Hematopoietic multipotent progenitor cell treated with erythropoietin and hydrocortisone succinate and interleukin-3 and kit ligand, for 8 days (in vitro differentiated cells): ENCODE measurements around the gene SLC9A8.

Source experiments
- DNase-seq: peaks from one replicate; pipeline ENCODE4 v3.0.0-alpha.2; 2015

The SLC9A8 gene

DNA sequence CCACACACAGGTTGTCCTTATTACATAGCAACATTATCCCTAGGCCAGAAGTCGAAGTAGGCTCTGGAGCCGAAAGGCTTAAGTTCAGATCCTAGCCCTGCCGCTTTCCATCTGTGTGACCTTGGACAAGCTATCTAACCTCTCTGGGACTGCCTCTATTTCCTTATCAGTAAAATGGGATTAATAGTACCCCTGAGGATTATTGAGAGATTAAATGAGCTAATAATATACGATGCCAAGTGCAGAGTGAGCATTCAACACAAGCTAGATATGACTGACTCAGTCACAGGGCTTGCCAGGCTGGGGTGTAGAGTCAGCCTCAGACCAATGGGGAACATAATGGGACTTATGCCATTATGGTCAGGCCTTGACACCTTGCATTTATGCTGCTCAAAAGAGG lies 111.6 kb downstream of the SLC9A8 start:
- no peak for DNase-seq

DNA sequence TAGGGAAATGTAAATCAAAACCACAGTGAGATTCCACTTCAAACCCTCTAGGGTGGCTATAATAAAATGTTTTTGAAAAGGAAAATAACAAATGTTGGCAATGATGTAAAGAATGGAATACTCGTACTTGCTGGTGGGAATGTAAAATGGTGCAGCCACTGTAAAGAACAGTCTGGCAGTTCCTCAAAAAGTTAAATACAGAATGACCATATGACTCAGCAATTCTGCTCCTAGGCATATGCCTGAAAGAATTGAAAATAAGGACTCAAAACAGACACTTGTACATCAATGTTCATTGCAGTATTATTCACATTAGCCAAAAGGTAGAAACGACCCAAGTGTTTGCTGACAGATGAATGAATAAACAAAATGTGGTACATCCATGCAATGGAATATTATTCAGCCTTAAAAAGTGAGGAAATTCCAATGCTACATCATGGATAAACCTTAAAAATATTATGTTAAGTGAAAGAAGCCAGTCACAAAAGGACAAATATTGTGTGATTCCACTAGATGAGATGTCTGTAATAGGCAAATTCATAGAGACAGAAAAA lies 113.3 kb downstream of the SLC9A8 start:
- DNase-seq = no peak

- peak; percentile 86 for DNase-seq
Observed at GRCh38 chr20:49928411-49929141, 115.9 kb downstream of the SLC9A8 start.

GRCh38 chr20:49929142-49929494 lies 116.5 kb downstream of the SLC9A8 start:
- no peak for DNase-seq

GRCh38 chr20:49935746-49936152 lies 123.1 kb downstream of the SLC9A8 start:
- DNase-seq = no peak

DNA sequence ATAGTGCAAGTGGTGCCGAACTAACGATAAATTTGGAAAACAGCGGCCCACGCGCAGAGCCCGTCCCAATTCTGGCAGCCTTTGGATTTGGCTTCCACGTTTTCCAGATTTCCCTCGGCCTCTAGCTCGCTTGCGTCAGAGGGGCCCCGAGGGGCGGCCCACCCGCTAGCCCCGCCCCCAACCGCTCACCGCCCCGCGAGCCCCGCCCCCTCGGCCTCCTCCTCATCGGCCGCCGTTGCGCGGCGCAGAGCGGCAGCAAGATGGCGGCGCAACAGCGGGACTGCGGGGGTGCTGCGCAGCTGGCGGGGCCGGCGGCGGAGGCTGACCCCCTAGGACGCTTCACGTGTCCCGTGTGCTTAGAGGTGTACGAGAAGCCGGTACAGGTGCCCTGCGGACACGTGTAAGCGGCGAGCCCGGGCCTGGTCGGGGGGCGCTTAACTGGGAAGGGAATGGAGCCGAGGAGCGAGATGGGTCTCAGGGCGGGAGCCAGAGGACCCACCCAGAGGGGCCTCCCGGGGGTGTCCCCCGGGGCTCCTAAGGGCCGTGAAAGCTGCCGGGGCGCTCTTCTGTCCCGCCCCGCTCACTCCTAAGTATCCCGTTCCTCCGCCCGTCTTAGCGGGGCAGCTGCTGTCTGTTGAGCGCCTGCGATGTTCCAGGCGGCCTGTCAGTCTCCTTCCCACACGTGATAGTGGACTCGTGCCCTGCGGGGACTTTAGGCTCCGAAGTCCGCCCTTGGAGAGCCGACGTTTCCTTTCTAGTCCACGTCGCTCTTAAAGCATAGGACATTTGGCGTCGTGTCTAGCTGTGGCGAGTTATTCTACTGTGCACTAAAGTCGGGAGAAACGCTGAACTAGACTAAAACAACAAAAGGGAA lies 123.8 kb downstream of the SLC9A8 start, which contains the start of gene RNF114:
TSS of gene RNF114 (plus strand) at position 245 of the 874 bp plus-strand sequence. CDS start at position 261, 16 bp downstream.
- peak; percentile 89 for DNase-seq

GRCh38 chr20:49937027-49937929 lies 124.7 kb downstream of the SLC9A8 start:
- DNase-seq = peak; percentile 31

DNA sequence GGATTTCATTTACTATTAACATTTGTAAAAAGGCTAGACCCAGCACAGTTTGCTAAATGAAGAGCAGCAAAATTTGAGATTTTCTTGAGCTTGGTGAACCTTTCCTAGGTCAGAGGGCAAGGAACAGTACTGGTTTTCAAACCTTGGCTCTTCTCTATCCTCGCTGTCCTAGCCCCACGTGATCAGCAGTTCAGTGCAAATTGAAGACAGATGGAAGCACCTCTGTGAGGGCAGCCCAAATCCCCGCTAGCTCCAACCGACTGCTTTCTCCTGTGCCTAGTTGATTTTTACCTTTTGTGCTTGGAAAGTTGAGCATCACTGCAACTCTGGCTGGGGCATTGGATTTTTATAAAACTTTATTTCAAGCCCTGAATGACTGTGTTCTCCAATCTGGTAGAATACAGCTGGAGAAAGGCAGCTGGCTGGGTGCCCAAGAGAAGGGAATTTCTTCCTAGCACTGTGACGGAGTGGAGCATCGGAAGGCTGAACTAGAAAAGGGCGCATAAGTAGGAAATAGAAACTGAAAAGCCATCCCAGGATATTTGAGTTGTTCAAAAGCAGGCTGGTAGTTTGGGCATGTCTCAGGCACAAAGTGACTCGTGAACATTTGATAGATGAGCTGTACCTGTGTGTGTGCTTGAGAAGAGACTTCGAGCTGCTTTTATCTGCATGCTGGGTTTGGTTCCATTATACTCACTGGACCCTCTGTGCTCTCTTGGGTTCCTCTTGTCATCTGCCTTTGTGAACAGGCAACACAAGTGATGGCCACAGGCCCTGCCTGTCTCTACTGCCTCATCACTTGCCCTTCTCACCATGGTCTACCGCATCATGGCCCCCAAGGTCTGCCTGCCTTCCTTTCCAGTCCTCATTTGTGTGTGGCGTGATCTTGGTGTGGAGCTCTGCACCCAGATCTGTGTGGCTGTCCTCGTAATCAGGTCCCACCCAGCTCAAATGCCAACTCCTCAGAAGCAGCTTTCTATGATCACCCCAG lies 125.8 kb downstream of the SLC9A8 start:
- DNase-seq = no peak

DNA sequence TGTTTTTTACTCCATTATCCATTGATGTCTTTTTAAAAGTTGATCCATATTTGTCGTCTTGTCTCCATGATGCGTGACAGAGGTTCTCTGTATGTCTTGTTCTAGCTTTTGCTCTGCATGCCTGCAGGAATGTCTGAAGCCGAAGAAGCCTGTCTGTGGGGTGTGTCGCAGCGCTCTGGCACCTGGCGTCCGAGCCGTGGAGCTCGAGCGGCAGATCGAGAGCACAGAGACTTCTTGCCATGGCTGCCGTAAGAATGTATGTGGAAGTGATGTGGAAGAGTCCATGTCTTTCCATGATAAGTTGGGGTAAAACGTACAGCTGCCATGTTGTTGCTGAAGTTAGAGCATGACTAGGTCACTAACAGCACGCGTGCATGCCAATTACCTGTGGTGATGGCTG lies 128.8 kb downstream of the SLC9A8 start:
- DNase-seq = no peak
